GM21528 (cell line): ENCODE results near the gene CEP55.
"Not testable (repeated sequence)": the region's sequence is repeated elsewhere in the genome, so short reads cannot be mapped to it uniquely, and the experiment has no call there.

ENCODE experiments used
- ATAC-seq: cut with Tn5 transposase; IDR thresholded peaks from one replicate; pipeline ENCODE4 v1.9.1; 2021; ENCODE audit warnings: mild to moderate bottlenecking, moderate library complexity; ENCODE audit not compliant: unreplicated experiment, low FRiP score

CEP55 gene

DNA sequence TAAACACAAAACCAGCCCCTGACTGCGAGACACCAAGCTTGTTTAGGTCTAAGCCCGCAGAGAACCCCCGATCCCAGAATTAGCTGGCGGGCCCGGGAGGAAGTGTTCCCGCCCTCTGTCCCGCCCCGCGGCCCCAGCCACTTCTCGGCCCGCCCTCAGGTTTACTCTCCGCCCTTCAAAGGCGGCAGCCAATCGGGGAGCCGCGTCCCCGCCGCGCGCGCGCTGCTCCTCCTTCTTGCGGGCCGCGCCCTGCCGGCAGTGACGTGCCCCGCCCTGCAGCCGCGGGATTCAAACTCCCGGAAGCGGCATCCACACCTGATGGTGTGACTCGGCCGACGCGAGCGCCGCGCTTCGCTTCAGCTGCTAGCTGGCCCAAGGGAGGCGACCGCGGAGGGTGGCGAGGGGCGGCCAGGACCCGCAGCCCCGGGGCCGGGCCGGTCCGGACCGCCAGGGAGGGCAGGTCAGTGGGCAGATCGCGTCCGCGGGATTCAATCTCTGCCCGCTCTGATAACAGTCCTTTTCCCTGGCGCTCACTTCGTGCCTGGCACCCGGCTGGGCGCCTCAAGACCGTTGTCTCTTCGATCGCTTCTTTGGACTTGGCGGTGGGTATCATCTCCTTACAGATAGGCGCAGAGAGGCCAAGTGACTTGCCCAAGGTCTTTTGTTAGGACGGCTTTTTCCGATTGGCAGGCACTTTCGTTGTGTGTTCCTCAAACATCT, at the start of gene CEP55:
TSS of gene CEP55 (plus strand) at position 291 of the 720 bp plus-strand sequence. CDS start 3,440 bp downstream, outside the sequence.
- peak; percentile 98 for ATAC-seq

DNA sequence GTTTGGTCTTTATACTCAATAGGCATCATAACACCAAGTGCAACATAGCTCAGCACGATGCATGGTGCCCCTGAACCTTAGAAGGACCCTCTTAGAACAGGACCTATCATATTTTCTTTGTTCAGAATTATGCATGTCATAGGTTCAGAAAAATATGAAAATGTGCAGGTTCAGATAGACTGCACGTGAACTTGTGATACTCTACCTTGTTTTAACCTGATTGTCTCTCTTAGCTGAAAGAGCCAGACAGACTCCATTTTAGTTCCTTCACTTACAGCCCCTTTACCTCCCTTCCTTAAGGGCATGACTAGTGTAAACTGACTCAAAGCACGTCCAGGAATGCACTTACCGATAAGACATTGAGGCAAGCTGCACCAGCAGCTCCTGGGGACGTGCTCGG, 49.4 kb upstream of the CEP55 start:
- ATAC-seq: no peak

DNA sequence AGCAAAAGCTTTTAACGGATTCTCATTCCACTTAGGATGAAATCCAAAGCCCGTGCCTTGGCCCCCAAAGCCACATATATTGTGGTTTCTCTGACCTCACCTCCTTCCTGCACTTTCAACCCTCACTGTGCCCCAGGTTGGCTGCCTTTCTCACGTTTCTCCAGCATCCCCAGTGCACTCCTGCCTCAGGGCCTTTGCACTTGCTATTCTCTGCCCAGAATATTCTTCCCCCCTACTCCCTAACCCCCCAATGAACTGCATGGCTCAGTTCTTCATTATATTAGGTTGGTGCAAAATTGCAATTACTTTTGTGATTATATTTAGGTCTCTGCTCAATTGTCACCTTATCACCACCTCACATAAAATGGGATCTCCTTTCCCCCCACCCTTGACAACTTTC, 48.4 kb upstream of the CEP55 start:
- no peak for ATAC-seq

DNA sequence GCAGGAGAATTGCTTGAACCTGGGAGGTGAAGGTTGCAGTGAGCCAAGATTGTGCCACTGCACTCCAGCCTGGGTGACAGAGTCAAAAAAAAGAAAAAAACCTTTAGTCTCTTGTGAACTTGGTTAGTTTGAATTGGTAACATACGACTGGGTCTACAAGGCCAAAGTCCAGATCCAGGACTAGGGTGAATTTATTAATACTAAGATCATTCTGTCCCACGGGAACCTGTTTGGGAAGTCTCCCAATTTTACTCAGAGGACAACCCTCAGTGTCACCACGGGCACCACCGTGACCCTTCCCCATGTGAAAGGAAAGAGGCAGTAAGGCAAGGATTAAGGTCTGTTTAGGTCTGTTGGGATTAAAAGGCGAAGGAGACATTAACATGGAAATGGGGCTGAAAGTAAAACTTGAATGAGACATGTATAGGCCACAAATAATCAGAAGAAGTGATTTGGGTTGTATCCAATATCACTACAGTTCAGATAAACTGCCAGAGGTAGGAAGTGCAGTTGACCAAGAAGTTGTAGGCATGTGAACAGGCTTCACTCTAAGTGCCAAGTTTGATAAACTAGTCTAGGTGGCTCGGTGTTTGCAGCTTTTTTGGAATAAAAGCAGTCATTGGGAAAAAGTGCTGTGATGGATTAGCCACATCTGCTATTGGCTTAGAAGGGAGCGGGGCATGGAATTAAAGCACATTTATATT, 45.0 kb upstream of the CEP55 start:
- no peak for ATAC-seq

DNA sequence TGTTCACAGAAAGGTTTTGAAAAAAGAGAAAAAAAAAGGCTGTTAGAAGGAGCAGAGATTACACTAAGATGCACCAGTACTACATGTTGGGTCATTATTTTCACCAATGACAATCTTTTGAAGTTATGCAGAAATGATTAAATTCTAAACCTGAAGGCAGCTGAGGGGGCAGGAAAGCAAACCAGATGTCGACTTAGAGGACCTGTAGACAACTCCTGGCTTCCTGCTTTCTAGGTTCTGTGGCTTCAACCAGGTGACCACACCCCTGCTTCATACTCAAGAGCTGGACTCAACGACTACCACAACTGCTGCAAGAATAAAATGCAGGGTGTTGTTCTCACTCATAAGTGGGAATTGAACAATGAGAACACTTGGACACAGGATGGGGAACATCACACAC, 44.3 kb upstream of the CEP55 start:
- ATAC-seq: no peak

DNA sequence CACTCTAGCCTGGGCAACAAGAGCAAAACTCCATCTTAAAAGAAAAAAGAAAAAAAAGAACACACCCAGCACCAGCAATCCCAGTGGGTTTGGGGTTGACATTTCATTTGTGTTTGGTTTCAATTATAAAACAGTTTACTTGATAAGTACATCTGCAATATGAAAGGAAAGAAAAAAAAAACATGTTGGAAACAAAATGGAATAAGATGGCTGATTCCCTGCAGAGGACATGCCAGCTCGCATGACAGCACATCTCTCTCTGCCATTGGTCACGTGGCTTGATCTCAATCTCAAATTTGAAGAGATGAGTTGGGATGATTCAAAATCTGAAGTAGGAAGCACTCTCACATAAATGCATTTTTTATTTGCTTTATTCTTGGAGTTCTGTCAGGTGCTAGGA, 42.3 kb upstream of the CEP55 start:
- no peak for ATAC-seq

DNA sequence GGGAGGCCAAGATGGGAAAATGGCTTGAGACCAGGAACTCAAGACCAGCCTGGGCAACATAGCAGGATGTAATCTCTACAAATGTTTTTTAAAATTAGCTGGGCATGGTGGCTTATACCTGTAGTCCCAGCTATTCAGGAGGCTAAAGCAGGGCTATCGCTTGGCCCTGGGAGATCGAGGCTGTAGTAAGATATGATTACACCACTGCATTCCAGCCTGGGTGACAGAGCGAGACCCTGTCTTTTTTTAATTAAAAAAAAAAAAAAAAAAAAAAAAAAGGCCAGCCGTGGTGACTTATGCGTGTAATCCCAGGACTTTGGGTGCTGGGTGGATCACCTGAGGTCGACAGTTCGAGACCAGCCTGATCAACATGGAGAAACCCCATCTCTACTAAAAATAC, 41.7 kb upstream of the CEP55 start:
- no peak for ATAC-seq

DNA sequence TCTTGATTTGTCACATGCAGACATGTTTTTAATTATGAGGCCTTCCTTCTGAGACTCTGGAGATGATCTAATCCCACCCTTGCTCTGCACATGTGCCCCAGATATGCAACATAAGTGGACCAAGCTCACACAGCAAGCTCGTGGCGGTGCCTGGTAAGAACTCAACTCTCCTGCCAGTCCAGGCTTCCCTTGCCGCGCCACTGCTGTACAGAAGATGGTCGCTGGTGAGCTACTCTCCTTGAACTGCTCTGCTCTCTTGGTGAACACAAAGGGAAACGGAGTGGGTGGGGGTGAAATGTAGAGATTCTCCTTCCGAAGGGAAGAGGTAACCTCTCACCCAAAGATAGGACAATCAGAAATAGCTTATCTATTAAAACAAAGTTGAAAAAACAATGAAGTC, 39.9 kb upstream of the CEP55 start:
- no peak for ATAC-seq

DNA sequence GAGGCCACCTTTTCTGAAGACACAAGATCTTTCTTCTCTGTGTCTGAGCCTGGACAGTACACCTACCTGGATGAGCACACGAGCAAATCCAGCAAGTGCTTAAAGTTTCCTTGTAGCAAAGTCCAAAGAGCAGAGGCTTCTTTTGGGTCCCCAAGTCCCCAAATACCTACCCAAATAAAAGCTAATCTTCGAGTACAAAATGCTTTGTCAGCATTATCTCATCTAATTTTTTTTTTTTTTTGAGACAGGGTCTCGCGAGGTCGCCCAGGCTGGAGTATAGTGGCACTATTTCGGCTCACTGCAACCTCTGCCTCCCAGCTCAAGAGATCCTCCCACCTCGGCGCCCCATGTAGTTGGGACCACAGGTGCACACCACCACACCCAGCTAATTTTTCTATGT, 38.9 kb upstream of the CEP55 start:
- ATAC-seq: no peak

DNA sequence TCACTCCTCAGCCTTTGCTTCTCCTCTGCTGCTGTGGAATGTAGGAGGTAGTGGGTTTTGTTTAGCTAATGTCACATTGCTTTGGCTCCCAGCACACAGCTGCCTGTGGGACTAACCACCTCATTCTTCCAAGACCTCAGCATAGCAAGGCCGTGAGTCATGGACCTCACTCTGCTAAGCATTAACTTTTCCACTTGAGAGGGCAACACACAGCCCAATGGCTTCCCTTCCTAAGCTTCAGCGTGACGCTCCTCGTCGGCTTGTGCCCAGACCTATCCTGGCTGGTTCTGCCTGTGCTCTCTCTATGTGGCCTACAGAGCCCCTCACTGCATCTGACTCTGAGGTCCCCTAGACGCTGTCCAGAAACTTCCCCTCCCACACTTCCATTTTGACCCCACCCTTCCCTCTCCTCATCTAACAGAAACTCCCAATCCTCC, 37.6 kb upstream of the CEP55 start:
- ATAC-seq: no peak

DNA sequence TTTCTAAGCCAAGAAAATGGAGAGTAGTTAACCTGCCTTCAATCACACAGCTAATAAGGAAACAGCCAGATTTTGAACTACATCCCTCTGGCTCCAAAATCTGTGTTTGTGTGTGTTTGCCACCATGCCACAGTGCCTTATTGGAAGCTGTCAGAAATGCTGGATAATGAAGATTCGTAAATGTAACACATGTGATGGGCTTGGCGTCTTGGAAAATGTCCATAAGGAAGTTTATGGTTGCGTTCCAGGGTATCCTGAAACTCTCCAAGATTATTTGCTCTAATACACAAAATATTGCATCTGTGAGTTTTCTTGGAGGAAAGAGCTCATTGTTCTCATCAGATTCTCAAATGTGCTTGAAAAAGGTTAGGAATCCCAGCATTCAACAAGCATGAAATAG, 36.9 kb upstream of the CEP55 start:
- ATAC-seq: no peak

DNA sequence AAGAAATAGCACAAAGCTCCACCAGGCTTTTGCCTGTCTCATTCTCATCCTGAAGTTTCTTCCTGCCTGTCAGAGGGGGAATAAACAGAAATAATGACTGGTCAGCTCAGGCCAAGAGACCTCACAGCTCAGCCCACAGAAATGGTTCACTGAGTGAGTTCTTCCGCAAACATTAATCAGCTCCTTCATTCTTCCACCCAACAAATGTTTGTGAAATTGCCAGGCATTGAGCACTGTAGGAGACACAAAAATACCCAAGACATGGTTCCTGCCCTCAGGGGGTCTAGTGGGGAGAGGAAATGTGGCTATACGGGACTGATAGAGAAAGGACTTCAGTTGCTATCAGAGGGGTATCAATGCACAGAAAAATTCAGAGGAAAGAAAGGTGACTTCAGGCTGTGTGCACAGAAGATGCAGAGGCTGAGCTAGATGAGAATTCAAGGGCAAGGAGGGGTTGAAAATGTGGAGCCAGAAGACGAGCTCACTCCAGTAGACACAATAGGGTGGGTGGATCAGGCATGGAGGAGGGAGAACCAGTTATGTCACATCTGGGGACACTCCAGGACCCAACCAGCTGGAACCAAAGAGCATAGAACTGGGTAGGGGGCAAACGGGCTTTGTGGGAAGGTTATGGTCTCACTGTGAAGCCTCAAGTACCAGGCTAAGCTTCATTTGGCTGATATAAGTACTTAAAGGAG, 35.2 kb upstream of the CEP55 start:
- ATAC-seq: no peak

DNA sequence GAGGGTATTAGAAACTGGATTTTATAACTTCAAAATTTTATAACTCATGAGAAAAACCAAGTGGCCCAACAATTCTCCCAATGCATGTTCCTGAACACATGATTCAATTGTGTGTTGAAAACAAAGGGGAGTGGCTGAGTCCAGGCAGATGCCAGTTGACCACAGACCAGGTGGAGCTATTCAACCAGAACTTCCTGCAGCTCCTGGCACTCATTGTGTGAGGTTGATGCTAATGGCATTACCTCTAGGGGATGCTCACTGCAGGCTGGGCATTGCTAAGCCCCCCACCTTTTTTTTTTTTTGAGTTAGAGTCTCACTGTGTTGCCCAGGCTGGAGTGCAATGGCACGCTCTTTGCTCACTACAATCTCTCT, 34.6 kb upstream of the CEP55 start:
- no peak for ATAC-seq

DNA sequence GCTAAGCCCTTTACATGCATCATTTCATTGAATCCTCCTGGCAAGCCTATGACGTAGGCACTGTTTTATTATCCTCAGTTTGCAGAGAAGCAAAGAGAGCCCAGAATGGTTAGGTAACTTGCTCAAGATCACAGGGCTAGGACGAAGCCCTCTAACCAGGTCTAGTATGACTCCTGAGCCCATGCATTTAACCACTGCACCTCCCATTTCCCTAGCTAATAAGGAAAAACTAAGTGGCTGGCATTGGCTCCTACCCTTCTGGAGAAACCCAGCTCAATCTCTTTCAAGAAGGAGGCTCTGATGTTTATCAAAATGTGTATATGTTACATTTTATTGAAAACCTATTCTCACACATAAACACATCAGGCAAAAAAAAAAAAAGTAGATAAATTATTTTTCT, 34.0 kb upstream of the CEP55 start:
- ATAC-seq: no peak

DNA sequence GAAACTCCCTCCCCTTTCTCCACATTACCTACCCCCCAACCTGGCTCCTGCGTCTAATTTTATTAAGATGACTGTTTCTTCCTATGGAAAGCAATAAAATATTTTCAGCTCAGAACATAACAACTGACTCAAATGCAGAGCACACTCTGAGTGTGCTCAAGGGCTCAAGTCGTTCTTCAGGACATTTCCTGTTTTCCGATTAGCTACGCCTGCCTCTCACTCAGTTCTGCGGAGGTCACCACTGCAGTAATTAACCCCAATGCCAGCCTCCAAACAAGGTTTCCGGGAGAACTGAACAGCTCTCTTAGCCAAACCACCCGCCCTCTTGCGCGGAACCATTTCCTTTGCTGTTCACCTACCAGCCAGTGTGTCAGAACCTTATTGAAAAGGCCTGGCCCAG, 33.5 kb upstream of the CEP55 start:
- no peak for ATAC-seq

DNA sequence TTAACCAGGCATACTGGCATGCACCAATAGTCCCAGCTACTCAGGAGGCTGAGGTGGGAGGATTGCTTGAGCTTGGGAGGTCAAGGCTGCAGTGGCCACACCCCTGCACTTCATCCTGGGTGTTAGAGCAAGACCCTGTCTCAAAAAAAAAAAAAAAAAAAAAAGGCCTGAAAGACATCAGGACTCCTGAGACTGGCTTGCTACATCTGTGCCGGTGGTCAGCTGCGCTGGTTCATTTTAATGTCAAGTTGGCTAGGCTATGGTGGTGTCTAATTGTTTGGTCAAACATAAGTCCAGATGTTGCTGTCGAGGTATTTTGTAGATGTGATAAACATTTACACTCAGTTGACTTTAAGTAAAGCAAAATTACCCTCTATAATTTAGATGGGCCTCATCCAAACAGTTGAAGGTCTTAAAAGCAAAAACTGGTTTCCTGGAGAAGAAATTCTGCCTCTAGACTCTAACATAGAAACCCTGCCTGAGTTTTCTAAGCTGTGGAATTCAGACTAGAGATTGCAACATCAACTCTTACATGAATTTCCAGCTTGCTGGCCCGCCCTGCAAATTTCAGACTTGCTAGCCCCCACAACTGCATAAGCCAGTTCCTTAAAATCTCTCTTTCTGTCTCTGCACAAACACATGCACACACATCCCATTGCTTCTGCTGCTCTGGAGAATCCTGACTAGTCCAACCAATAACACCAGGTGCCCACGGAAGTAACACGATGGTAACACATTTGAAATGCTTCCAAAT, 32.5 kb upstream of the CEP55 start:
- ATAC-seq: no peak

DNA sequence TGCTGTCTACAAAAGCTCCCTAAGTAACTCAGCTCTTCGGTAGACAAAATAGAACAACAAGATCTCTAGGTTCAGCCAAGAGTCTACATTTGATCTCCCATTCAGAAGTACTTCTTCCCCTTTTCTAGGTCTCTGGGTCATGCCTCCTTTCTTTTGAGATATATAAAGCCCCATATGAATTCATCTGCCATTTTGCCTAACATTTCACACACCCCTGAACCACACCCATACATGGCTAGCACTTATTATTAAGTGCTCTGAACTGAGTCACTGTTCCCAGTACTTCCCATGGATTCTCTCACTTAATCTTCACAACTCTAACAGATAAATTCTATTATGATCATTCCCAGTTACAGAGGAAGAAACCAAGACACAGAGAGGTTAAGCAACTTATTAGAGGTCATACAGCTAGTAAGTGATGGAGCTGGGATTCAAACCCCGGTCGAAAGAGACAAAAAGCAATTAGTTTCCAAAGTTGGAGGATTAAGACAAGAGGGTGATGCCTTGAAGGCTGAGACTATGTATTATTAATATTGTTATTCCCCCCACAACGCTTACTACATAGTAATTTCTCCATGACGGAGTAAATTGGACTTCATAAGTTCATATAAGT, 31.5 kb upstream of the CEP55 start:
- ATAC-seq: no peak

DNA sequence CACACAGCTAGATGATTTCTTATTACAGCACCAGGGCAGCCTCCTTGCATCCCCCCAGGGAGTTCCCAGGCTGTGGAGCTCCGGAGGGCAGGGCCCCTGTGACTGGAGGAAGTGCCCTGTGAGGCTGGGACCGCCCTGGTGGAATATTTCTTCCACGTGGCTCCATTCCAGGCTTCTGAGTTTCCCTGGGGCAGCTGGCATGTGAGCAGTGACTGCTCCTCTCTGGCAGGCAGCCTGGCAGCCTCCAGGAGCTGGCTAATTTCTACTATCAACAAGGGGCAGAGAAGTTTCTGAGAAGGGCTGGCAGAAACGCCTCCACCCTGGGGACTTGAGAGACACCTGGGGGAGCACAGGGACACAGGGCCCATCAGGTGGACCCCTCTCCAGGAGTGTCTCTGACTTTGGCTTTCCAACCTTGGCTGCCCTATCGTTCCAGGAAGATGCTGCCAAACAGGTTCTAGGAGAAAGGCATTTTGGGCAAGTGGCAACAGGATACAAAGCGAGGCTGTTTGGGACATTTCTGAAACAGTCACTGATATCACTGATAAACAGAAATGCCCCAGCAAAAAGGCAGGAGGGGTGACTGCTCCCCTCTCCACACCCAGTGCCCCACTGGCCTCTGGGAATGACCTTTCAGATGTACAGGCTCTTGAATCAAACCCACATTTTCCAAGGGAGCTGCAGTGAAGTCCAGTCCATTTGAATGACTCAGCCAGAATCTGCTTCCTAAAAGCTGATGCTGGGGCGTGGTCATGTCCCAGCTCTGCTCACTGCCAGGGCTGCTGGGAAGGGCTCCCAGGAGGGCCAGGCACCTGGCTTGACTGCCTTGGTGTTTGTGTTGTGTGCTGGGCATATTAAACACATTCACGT, 30.4 kb upstream of the CEP55 start:
- no peak for ATAC-seq

DNA sequence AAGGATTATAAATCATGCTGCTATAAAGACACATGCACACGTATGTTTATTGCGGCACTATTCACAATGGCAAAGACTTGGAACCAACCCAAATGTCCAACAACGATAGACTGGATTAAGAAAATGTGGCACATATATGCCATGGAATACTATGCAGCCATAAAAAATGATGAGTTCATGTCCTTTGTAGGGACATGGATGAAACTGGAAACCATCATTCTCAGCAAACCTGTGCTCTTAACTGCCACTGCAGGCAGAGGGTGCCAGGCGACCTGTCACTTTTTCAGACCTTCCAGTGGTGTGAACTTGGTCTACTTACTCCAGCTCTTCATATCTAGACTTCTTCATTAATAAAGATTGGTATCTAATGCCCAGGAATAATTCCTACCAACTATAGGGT, 28.8 kb upstream of the CEP55 start:
- not testable (repeated sequence) for ATAC-seq
